Stimulated activated CD4-positive, alpha-beta T cell treated with anti-CD3 and anti-CD28 coated beads, Interleukin-2, amount 100 ng/mL, for 4 hours (primary cell): ENCODE measurements around the gene ATP2B2.

Experiments used
- DNase-seq: peaks from one replicate; pipeline ENCODE4 v3.0.0-alpha.2; 2020; ENCODE audit warnings: low read depth

The ATP2B2 gene

DNA sequence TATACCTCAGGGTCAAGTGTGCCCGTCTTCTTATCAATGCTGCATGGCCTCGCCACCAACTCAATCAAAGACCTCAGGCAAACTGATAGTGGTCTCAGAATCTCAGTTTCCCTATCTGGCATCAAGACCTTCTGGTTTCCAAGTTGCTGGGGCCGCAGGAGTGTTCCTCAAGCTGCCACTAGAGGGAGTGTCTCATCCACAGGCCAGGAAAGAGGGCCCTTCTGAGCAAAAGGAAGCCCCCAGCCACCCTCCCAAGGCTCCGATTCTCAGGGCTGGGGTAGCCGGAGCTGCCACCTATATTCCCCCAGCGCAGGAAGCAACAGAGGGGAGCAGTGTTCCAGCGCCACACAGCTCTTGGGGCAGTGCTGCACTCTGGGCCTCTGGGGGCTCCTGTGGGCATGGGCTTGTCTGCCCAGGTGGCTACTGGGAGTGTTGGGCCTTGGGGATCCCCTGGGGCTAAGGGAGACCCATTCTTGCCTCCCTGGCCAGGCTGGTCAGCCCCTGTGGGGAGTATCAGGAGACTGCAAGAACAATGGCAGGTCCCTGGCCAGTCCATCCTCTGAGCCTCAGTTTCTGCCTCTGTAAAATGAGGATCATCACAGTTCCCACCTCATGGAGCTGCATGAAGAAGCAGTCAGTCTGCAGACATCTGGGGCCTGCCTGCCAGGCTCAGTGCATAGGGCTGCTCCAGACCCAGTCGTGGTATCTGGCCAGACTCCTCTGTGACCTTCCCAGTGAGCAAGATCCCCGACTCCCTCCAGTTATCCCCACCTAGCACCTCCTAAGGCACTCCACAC, 161.0 kb downstream of the ATP2B2 start:
- peak; percentile 37 for DNase-seq

DNA sequence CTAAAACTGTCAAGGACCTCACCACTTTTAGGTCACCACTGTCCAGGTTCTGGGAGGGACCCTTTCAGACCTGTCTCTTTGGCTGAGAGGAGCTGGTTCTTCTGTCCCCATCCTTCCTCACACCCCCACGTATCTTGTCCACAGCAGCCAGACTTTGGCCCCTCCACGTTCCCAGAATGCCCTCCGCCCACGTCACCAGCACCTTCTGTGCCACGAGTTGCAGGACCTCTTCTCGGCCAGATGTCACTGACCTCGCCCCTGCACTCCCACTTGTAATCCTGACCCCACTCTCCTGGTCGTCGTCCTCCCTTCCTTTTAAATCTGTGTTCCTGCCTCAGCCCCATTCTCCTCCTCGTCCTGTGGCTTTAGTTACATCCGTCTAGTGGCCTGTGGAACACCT, 161.9 kb downstream of the ATP2B2 start:
- no peak for DNase-seq

- no peak for DNase-seq
Observed at GRCh38 chr3:10342781-10343180, 162.6 kb downstream of the ATP2B2 start.

DNA sequence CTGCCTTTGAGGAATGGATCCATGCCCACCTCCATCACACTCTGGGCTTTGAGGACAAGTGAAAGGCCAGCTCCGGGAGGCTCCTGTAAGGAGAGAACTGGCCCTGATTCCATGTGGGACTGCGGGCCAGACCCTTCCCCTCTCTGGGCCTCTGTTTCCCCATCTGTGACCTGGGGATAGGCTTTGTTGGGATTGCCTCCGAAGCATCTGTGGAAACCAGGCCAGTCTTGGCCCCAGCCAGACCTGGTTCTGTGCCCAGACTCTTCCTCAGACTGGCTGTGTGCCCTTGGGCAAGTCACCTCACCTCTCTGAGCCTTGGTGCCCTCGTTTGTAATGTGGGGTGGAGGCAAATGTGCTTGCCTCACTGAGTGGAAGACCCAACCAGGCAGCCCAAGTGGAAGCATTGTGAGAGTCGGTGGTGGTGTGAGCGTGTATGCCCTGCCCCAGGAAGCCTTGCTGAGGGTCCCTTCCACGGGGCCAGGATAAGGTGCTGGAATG, 163.4 kb downstream of the ATP2B2 start:
- no peak for DNase-seq

GRCh38 chr3:10340476-10340875, 164.9 kb downstream of the ATP2B2 start:
- DNase-seq = no peak

DNA sequence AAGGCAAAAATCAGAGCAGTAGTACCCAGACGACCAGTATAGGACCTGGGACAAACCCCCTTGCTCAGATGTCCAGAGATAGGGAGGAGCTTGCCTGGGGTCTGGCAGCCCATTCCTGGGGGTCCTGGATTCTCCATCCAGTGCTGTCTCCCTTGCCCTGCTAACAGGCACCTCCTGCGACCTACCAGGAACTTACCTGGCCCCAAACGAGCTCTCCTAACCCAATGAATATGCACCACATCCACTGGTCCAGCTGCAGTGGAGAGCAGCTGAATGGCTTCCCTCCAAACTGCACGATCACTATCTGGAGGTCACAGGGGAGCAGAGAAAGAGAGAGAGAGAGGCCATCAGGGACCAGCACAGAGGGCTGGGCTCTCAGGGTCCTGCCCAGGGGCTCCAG, 165.3 kb downstream of the ATP2B2 start:
- DNase-seq = no peak

DNA sequence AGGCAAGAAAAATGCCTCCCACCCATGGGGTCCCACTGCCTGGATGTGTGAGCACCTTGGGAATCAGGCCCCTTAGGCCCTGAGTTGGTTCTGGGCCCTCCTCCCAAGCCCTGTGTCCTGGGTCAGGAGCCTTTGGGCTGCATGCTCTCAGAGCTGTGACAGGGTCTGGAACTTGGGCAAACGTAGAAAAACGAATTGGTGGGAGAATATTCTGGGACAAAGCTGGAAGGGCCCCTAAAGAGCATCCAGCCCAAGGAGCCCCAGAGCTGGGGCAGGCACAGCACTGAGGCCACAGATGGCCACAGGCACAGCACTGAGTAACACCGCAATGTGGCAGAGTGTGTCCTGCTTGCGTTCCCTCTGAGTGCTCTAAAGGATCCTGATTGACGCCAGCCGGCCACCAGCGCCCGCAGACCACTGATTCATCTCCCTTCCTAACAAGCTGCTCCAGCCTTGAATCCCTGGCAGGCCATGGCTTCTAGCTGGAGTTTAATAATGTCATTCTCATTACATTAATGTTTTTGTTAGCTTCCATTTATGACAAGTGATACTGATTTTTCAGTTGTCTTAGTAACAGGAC, 165.9 kb downstream of the ATP2B2 start:
- DNase-seq = no peak

DNA sequence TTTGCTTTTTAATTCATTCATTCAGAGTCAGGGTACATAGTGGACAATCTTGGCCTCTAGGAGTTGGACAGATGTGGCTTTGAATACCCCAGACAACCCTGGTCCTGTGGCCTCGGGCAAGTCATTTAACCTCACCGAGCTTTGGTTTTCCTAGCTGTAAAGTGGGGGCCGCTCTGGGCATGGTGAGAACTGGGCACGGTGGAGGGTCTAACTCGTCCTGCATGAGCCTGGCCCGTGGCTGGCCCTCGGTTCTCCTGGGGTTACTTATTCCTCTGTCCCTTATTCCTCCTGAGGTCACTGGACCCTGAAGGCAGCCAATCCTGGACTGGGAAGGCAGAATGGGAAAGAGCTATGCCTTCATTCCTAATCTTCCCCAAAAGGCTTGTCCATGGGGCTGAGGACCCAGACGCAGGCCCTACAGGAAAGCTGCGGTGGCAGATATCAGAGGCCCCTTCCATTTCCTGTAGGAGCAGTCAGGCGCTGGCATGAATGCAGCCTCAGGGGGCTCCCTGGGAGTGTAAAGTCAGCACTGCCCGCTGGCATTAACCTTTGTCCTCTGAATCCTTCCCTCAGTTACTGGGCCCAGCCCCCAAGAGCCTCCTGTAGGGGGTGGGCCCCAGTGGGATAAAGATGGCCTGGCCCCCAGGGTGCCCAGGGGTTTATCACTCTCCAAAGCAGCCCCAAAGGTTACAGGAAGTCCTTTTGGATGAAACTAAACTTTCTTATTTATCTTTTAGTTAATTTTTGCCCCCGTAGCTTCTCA, 166.6 kb downstream of the ATP2B2 start:
- DNase-seq = no peak

GRCh38 chr3:10338164-10338470, 167.3 kb downstream of the ATP2B2 start:
- DNase-seq = no peak

- no peak for DNase-seq
Observed at GRCh38 chr3:10337323-10338163, 167.8 kb downstream of the ATP2B2 start.

- DNase-seq = no peak
Observed at GRCh38 chr3:10336761-10337160, 168.6 kb downstream of the ATP2B2 start.

GRCh38 chr3:10335871-10336622, 169.3 kb downstream of the ATP2B2 start:
- DNase-seq = no peak

DNA sequence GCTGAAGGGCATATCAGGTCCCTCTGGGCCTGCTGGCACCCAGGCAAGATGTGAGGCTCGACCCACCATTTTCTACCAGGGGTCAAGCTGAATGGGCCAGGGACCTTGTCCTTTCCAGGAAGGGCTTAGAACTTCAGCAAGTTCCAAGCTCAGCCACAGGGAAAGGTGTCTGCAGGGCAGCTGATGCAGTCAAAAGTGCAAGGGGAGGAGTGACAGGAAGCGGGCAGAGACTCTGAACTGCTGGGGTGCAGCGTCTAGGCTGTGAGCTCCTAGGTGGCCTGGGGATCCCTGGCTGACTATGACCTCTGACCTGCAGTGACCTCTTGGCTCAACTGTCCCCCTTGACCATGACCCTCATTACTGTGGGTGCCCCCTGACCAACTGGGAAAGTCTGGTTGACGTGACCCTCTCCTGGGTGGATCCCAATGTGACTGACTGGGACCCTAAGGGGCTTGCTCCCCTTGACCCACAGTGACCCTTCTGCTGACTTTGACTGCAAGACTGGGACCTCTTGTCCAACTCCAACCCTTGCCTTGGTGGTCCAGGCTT, 170.1 kb downstream of the ATP2B2 start:
- no peak for DNase-seq

DNA sequence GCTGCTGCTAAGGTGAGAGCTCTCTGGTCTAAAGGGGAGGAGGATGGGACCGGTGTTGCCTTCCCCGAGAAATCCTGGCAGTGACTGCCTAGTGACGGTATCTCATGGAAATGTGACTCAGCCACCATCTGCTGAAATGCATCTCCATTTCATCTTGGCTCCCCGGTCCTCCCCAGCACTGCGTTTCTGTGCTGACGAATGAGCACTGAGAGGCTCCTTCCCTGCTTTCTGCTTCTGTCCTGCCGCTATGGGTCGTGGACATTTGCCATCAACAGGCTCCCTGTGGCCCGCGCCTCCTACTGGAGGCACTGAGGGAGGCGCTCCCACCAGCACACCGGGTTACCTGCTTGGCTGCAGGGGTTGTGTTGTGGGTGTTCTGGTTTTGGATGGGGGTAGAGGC, 170.9 kb downstream of the ATP2B2 start:
- no peak for DNase-seq

GRCh38 chr3:10334042-10334441, 171.3 kb downstream of the ATP2B2 start:
- DNase-seq = no peak

- no peak for DNase-seq
Observed at GRCh38 chr3:10333349-10333650, 172.1 kb downstream of the ATP2B2 start.

- DNase-seq = no peak
Observed at GRCh38 chr3:10332481-10333348, 172.7 kb downstream of the ATP2B2 start.

DNA sequence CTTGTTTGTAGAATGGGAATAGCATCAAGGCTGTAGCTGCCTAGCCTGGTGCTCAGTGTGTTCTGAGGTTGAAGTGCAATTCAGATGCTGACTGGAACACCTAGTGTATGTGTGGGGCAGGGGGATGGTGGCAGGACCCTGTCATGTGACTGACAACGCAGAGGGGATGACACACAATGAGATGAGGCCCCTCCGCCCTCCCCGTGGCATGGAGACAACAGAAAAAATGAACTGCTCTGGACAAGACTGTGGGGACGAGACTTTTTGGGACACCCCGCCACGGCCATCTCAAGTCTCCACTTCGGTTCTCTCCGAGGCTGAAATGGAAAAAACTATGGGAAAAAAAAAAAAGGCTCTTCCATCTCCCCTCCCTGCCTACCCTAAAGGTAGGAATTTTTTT, 174.1 kb downstream of the ATP2B2 start:
- no peak for DNase-seq

DNA sequence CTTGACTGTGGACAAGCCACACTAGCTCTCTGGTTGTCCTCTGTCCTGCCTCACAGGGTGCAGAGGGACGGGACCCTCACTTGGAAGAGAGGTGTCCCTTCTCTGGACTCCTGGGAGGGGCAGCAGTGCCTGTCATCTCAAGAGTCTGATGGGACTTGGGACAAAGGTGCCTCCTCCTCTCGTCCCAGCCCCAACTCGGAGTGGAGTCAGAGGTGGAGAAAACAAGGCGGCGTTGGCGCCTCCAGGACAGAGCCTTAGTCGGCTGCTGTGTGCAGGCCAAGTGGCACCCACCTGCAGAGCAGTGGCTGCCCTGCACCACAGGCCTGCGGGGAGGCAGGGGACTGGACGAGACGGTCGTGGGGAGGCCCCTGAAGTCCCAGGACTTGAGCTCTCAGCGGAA, 175.1 kb downstream of the ATP2B2 start:
- DNase-seq = no peak

DNA sequence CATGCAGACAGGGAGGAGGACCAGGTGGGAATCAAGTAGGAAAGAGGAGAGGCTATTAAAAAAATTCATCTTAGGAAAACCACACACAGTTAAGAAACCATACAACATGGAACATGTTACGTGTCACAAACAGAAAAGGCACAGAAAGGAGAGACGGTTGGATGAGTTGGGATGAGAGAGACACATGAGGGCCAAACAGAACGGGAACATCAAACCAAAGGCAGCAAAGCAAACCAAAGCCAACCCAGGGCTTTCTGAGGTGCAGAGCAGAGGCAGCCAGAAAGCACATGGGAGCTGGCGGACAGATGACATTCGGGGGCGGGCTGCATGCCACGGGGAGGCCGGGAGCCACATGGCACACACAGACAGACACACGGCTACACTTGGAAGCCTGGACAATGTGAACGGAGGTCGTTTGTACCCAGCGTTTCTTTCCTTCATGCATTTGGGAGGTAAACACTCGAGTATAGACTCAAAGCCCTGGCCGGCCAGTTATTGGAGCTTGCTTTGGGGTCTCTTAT, 175.8 kb downstream of the ATP2B2 start:
- DNase-seq = no peak
